ENCODE data around the gene TNNT2. TPM values are rescaled to one million over a fixed set of nuclear protein-coding genes. Genes with fewer than 3 reads are reported as not detected.

The TNNT2 gene
- total and polyA plus RNA-seq, 2 of the 13 experiments (the other 11 are each of a cell fraction or from before 2014, with no cell fraction given) = 0.20 to 0.63 TPM

DNA sequence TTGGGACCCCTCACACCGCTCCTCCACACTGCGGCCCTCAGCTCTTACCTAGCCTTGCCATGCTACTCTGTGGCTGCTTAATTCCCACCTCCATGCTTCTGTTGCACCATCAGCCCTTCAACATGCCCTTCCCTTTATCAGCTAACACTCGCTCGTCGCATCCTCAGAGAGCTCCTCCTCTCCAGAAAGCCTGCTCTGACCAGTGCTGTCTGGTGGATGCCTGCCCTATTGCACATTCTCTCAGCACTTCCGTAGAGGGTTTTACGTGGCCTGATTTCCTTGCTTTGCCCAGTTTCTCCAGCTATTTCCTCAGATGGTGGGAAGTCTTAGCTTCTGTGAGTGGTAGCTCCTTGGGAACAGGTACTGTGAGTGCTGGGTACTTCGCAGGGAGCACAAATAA lies 32.0 kb upstream of the TNNT2 start:
- 67% methylated on average over 8 of the region's 8 CpGs for WGBS (ENCODE audit: low lambda C conversion rate)
- no peaks in the 10 kb centered on the region for H4K20me1 ChIP-seq (ENCODE audit: insufficient read depth, low read length)
- intact Hi-C loops (cut with micrococcal nuclease; ENCODE audit: unreplicated experiment) (no loop called here), in situ Hi-C loops (cut with HindIII; ENCODE audit: extremely low pct_ligation_motif_present, low pct_unique_long_range_greater_than_20kb) (no loop called here)
- TF ChIP-seq TBP (CRISPR knock-in tag; IDR thresholded peaks at IDR 0.05) (no peak), SSRP1 (CRISPR knock-in tag; IDR thresholded peaks at IDR 0.05) (no peak), ZNF224 (CRISPR knock-in tag; IDR thresholded peaks at IDR 0.05) (no peak), CEBPB (IDR thresholded peaks at IDR 0.05; ENCODE audit: borderline replicate concordance, low read depth, low read length) (no peak), NRL (CRISPR knock-in tag; IDR thresholded peaks at IDR 0.05; ENCODE audit: borderline replicate concordance) (no peak), TRAFD1 (CRISPR knock-in tag; IDR thresholded peaks at IDR 0.05; ENCODE audit: borderline replicate concordance) (no peak), ZNF33A (CRISPR knock-in tag; IDR thresholded peaks at IDR 0.05; ENCODE audit: borderline replicate concordance) (no peak)
- no peak overlapping the region for H3K4me3 ChIP-seq (replicated peaks in 1 of 3; ENCODE audit: insufficient read depth in 1 of 3, low read depth in 2 of 3, low read length in 3 of 3)
- no peak overlapping the region for H3K9ac ChIP-seq (ENCODE audit: insufficient read depth, low read depth, low read length)
- peaks cover 44% of the 10 kb centered on the region for H3K4me1 ChIP-seq (ENCODE audit: insufficient read depth, low read length)
- H3K9me3 ChIP-seq (ENCODE audit: low read length) = no peaks in the 10 kb centered on the region
- no peak overlapping the region for H3K27ac ChIP-seq (ENCODE audit: extremely low read length, insufficient read depth, low read length)
- no peak overlapping the region for H3K4me2 ChIP-seq (ENCODE audit: low read depth, low read length)
- peaks cover 1 to 9% of the 10 kb centered on the region in 2 experiments; a peak in 1 of 5 replicates for H3K27me3 ChIP-seq (ENCODE audit: control insufficient read depth in 1 of 2, insufficient read depth in 2 of 2, low read length in 2 of 2)
- H3K79me2 ChIP-seq (ENCODE audit: insufficient read depth, low read length) = no peaks in the 10 kb centered on the region
- H3K36me3 ChIP-seq (replicated peaks in 1 of 2; ENCODE audit: control insufficient read depth in 1 of 2, insufficient read depth in 2 of 2, low read length in 2 of 2) = no peaks in the 10 kb centered on the region
- DNase-seq (ENCODE audit: low spot score) (no peak), ATAC-seq (no peak), FAIRE-seq (no peak)
- ChIA-PET CTCF (ENCODE audit: low intra/inter-chr PET ratio, low total read pairs) (interaction anchor here (1.8 to 5.1 kb wide), 2 partner anchors 12 to 25 kb away, joined by 3 to 65 read pairs; no protein-coding TSS in a partner anchor), POLR2A (no interaction called here)
- BruUV-seq (replicated peaks) = no TSS peak
- no peak overlapping the region for H2AFZ ChIP-seq (ENCODE audit: low read length)

GRCh38 chr1:201408834-201409200 lies 31.3 kb upstream of the TNNT2 start:
- Histone ChIP-seq H3K4me3 (replicated peaks in 1 of 3; ENCODE audit: insufficient read depth in 1 of 3, low read depth in 2 of 3, low read length in 3 of 3) (no peak overlapping the region), H3K36me3 (replicated peaks in 1 of 2; ENCODE audit: control insufficient read depth in 1 of 2, insufficient read depth in 2 of 2, low read length in 2 of 2) (no peaks in the 10 kb centered on the region), H3K9me3 (ENCODE audit: low read length) (no peaks in the 10 kb centered on the region), H3K79me2 (ENCODE audit: insufficient read depth, low read length) (no peaks in the 10 kb centered on the region), H3K27ac (ENCODE audit: extremely low read length, insufficient read depth, low read length) (no peak overlapping the region), H4K20me1 (ENCODE audit: insufficient read depth, low read length) (no peaks in the 10 kb centered on the region), H3K4me2 (ENCODE audit: low read depth, low read length) (no peak overlapping the region), H3K27me3 (ENCODE audit: control insufficient read depth in 1 of 2, insufficient read depth in 2 of 2, low read length in 2 of 2) (peaks cover 1 to 9% of the 10 kb centered on the region in 2 experiments; a peak in 1 of 5 replicates), H3K9ac (ENCODE audit: insufficient read depth, low read depth, low read length) (no peak overlapping the region), H2AFZ (ENCODE audit: low read length) (no peak overlapping the region), H3K4me1 (ENCODE audit: insufficient read depth, low read length) (peaks cover 50% of the 10 kb centered on the region)
- BruUV-seq (replicated peaks) = no TSS peak
- ATAC-seq (no peak), FAIRE-seq (no peak), DNase-seq (ENCODE audit: low spot score) (no peak)
- intact Hi-C loops (cut with micrococcal nuclease; ENCODE audit: unreplicated experiment) (loop anchor here (1.0 kb wide), 1 partner anchor 24 kb away; no protein-coding TSS in a partner anchor), in situ Hi-C loops (cut with HindIII; ENCODE audit: extremely low pct_ligation_motif_present, low pct_unique_long_range_greater_than_20kb) (no loop called here)
- ChIA-PET CTCF (ENCODE audit: low intra/inter-chr PET ratio, low total read pairs) (interaction anchor here (0.6 to 5.1 kb wide), 4 partner anchors 11 to 32 kb away, joined by 3 to 65 read pairs (median 4); partner anchors contain the start of gene TNNT2), POLR2A (no interaction called here)
- TF ChIP-seq ZNF660 (CRISPR knock-in tag; IDR thresholded peaks at IDR 0.05; ENCODE audit: borderline replicate concordance, low read depth) (no peak), FOXA3 (CRISPR knock-in tag; IDR thresholded peaks at IDR 0.05) (no peak), ZC3H13 (CRISPR knock-in tag; IDR thresholded peaks at IDR 0.05) (no peak), MED13 (CRISPR knock-in tag; IDR thresholded peaks at IDR 0.05) (no peak), KDM6A (CRISPR knock-in tag; IDR thresholded peaks at IDR 0.05; ENCODE audit: low read depth) (no peak), KAT8 (CRISPR knock-in tag; IDR thresholded peaks at IDR 0.05) (no peak), MXI1 (IDR thresholded peaks at IDR 0.05; ENCODE audit: borderline replicate concordance, low read depth, low read length) (no peak), ZBTB8A (CRISPR knock-in tag; IDR thresholded peaks at IDR 0.05; ENCODE audit: borderline replicate concordance, low read depth) (no peak), FOXC1 (CRISPR knock-in tag; IDR thresholded peaks at IDR 0.05; ENCODE audit: borderline replicate concordance) (no peak), TBL1XR1 (IDR thresholded peaks at IDR 0.05; ENCODE audit: borderline replicate concordance, low read length, partially characterized antibody) (no peak), NR2F1 (CRISPR knock-in tag; IDR thresholded peaks at IDR 0.05) (no peak), ZNF780A (CRISPR knock-in tag; IDR thresholded peaks at IDR 0.05) (no peak), SMC3 (IDR thresholded peaks at IDR 0.05; ENCODE audit: low read length) (no peak)
- 9% methylated on average over 3 of the region's 3 CpGs for WGBS (ENCODE audit: low lambda C conversion rate)
